Caco-2 (cell line): ENCODE results near the gene PLEKHG2. TPM values are rescaled to one million over a fixed set of nuclear protein-coding genes. Genes with fewer than 3 reads are reported as not detected.

Experiments
- BruUV-seq: library from RNA; stranded (reverse); fragments of 400-500 nt; replicated peaks from 2 replicates; lab custom pipeline; 2021; lab: Mats Ljungman, UMichigan
- CTCF ChIA-PET: fragments of 300-600 bp; sonication (Branson Sonifier 250); formaldehyde crosslinking; loops from one replicate; lab custom pipeline; 2022; ENCODE audit warnings: antibody characterized with exemption; lab: Charles Lee
- POLR2A ChIA-PET: fragments of 300-600 bp; sonication (Branson Sonifier 250); formaldehyde crosslinking; loops from one replicate; lab custom pipeline; 2022; ENCODE audit warnings: antibody characterized with exemption; lab: Charles Lee
- DNase-seq, 2 experiments: peaks; one replicate each; pipeline versions ENCODE4 v3.0.0 to v3.0.0-alpha.2; 2020 to 2022
- H3K27me3 ChIP-seq: replicated peaks from 2 replicates; pipeline ENCODE4 v1.6.0; 2011; ENCODE audit warnings: low read length; ENCODE audit not compliant: control insufficient read depth, insufficient read depth
- H3K36me3 ChIP-seq: 2 replicates; pipeline ENCODE4 v1.5.1; 2011; ENCODE audit warnings: low read length; ENCODE audit not compliant: control insufficient read depth, insufficient read depth
- H3K4me1 ChIP-seq: fragments of 250-450 bp; sonication (Bioruptor Pico); 2 replicates; pipeline ENCODE4 v1.5.1; 2020; ENCODE audit warnings: mild to moderate bottlenecking
- H3K4me3 ChIP-seq: 2 replicates; pipeline ENCODE4 v1.5.1; 2011; ENCODE audit warnings: low read depth, mild to moderate bottlenecking, control low read depth, low read length
- H3K9me3 ChIP-seq: fragments of 250-450 bp; sonication (Bioruptor Pico); 2 replicates; pipeline ENCODE4 v1.5.1; 2020; ENCODE audit warnings: mild to moderate bottlenecking, moderate library complexity
- H3K27ac Mint-ChIP-seq: one replicate; pipeline ENCODE4 v1.8.0; 2022; ENCODE audit warnings: mixed read lengths; ENCODE audit not compliant: unreplicated experiment
- H3K27me3 Mint-ChIP-seq: one replicate; pipeline ENCODE4 v1.8.0; 2022; ENCODE audit warnings: mixed read lengths; ENCODE audit not compliant: insufficient read depth, unreplicated experiment
- H3K36me3 Mint-ChIP-seq: one replicate; pipeline ENCODE4 v1.8.0; 2022; ENCODE audit warnings: mild to moderate bottlenecking, mixed read lengths; ENCODE audit not compliant: insufficient read depth, unreplicated experiment
- H3K4me1 Mint-ChIP-seq: one replicate; pipeline ENCODE4 v1.8.0; 2022; ENCODE audit warnings: low read depth, mixed read lengths; ENCODE audit not compliant: unreplicated experiment
- H3K4me3 Mint-ChIP-seq: one replicate; pipeline ENCODE4 v1.8.0; 2022; ENCODE audit warnings: mild to moderate bottlenecking, moderate library complexity, mixed read lengths; ENCODE audit not compliant: unreplicated experiment
- H3K9me3 Mint-ChIP-seq: one replicate; pipeline ENCODE4 v1.8.0; 2022; ENCODE audit warnings: mixed read lengths; ENCODE audit not compliant: unreplicated experiment
- CTCF ChIP-seq, 2 experiments: fragments of 200-600 bp in 1 of 2; IDR thresholded peaks; 1 replicate in 1 of 2; 2 replicates in 1 of 2; pipeline versions ENCODE4 v1.5.1 to v1.8.0; 2011 to 2022; ENCODE audit warnings: antibody characterized with exemption in 1 of 2, control low read depth in 1 of 2, inconsistent platforms in 1 of 2, low read depth in 1 of 2, low read length in 1 of 2, mild to moderate bottlenecking in 1 of 2, moderate library complexity in 1 of 2; ENCODE audit not compliant: insufficient read depth in 1 of 2, severe bottlenecking in 1 of 2, unreplicated experiment in 1 of 2
- intact Hi-C: fragments of 100-400 bp; cut with micrococcal nuclease; formaldehyde crosslinking; loops from one replicate; pipeline ENCODE4 v1.10.0; 2022; ENCODE audit not compliant: unreplicated experiment
- total RNA-seq: library from RNA; stranded (reverse); gene quantifications from 2 replicates; pipeline ENCODE4 v1.2.3, GENCODE V29; 2022

PLEKHG2 gene
- total RNA-seq, 1 experiment from 2014 or later: 49.8 TPM

- Histone ChIP-seq H3K4me3 (no peak overlapping the region), H3K4me1 (peaks cover 20% of the 10 kb centered on the region), H3K36me3 (peaks cover 3% of the 10 kb centered on the region), H3K9me3 (no peaks in the 10 kb centered on the region), H3K27me3 (no peaks in the 10 kb centered on the region)
- H3K36me3 Mint-ChIP-seq: peaks cover 52% of the 10 kb centered on the region
- CTCF ChIA-PET: interaction anchor here (0.9 to 1.1 kb wide), 2 partner anchors 13 to 14 kb away, joined by 3 read pairs; no protein-coding TSS in a partner anchor
- no peak overlapping the region for H3K4me3 Mint-ChIP-seq
- POLR2A ChIA-PET: no interaction called here
- H3K9me3 Mint-ChIP-seq: no peaks in the 10 kb centered on the region
- no peak overlapping the region for H3K27ac Mint-ChIP-seq
- peaks cover 29% of the 10 kb centered on the region for H3K4me1 Mint-ChIP-seq
- TF ChIP-seq CTCF (IDR thresholded peaks at IDR 0.05; ENCODE audit: insufficient read depth in 1 of 2, low read depth in 1 of 2, low read length in 1 of 2, severe bottlenecking in 1 of 2, unreplicated experiment in 1 of 2): no peak
- intact Hi-C loops: no loop called here
- no TSS peak for BruUV-seq
- DNase-seq: no peak
- H3K27me3 Mint-ChIP-seq: peaks cover 3% of the 10 kb centered on the region
These were observed 2.9 kb downstream of the PLEKHG2 start for GRCh38 chr19:39415111-39416046.

- intact Hi-C loops: no loop called here
- Mint-ChIP-seq H3K9me3 (no peaks in the 10 kb centered on the region), H3K27ac (no peak overlapping the region), H3K4me3 (no peak overlapping the region), H3K36me3 (peaks cover 52% of the 10 kb centered on the region), H3K4me1 (peaks cover 19% of the 10 kb centered on the region), H3K27me3 (peaks cover 3% of the 10 kb centered on the region)
- no peak for DNase-seq
- no peak overlapping the region for H3K4me3 ChIP-seq
- H3K9me3 ChIP-seq: no peaks in the 10 kb centered on the region
- H3K36me3 ChIP-seq: peaks cover 3% of the 10 kb centered on the region
- peaks cover 9% of the 10 kb centered on the region for H3K4me1 ChIP-seq
- ChIA-PET CTCF (interaction anchor here (1.1 kb wide), 1 partner anchor 12 kb away, joined by 3 read pairs; no protein-coding TSS in a partner anchor), POLR2A (no interaction called here)
- H3K27me3 ChIP-seq: no peaks in the 10 kb centered on the region
- no peak for TF ChIP-seq CTCF (IDR thresholded peaks at IDR 0.05; ENCODE audit: insufficient read depth in 1 of 2, low read depth in 1 of 2, low read length in 1 of 2, severe bottlenecking in 1 of 2, unreplicated experiment in 1 of 2)
- BruUV-seq: no TSS peak
These were observed 4.0 kb downstream of the PLEKHG2 start for GRCh38 chr19:39416152-39417120.
